HG02571 (cell line): Measurements from ENCODE around the gene ANKDD1B.

Experiments used
- ATAC-seq: cut with Tn5 transposase; IDR thresholded peaks from one replicate; pipeline ENCODE4 v1.9.1; 2021; ENCODE audit warnings: mild to moderate bottlenecking, moderate library complexity; ENCODE audit not compliant: unreplicated experiment

Gene ANKDD1B

GRCh38 chr5:75616371-75616881 is 5.2 kb downstream of the ANKDD1B start:
- ATAC-seq, result no peak

- no peak for ATAC-seq
Observed at GRCh38 chr5:75616971-75617621, 5.8 kb downstream of the ANKDD1B start.

DNA sequence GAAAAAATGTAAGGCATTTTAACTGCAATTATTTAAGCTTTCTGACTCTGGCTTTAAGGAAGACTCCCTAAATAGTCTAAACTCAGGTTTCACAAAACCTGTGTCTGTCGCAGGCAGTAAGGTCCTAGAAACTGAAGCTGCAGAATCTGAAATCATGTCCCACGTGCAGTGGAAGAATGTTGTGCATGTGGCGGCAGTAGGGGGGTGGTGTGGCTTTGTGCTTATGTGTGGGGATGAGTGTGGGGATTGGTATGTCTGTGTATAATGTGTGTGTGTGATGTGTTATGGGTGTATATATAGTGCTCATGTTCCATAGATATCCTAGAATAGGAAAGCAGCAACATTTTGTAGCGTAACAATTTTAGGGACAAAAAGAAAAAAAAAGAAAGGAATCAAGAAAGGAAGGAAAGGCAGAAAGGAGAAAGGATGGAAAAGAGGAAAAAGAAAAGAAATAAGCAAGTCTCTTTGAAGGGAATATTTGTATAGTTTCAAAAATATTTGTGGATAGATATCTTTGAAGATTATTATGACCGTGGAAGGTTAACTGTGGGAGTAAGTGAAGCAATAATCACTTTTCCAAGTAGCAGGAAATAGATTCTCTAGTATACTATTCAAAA is 6.6 kb downstream of the ANKDD1B start:
- no peak for ATAC-seq

DNA sequence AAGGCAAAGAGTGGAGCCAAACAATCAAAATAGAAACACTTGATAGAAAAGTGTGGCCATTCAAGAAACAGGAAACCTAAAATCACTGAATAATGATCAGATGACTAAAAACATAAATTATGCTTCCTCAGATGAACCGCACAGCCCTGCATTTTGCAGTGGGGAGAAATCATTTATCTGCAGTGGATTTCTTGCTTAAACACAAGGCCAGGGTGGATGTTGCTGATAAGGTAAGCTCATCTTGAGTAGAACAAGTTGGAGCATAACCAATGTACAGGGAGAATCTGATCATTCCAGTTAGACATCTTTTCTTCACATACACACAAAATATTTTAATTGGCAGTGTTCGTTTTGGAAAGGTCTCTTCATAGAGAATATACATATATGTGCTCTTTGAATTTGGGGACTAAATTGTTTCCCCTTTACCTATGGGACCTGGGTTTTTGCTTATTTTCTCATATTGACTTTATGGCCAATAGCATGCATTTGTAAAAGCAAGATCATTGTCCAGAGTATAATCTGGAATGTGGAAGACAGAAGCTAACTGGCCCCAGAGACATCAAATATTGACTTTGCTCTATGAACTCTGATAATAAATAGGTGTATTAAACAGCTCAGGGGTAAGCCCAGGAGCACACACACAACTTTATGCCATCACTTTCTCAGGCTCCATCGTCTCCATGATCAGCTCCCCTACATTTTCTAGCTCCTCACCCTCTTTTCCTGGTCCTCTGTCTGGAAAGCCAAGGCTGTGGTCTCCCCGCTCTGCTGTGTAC is 9.1 kb downstream of the ANKDD1B start:
- no peak for ATAC-seq

DNA sequence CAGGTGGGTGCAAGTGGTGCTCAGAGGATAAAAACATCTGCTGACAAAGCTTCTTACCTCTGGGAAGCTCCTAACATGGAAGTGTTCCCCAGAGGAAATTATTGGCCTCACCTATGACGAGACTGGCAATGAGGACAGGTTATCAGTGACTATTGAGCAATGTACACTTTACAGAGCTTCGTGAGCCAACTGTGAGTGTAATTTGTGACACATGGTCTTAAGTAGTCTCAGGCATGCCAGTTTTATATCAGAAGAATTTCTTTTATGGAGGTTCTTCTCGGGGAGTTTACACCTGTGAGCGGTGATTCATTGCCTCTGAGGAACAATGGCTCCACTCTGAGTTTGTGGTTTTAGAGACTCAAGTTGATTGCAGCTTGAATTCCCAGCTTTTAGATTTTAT is 11.3 kb downstream of the ANKDD1B start:
- ATAC-seq, result no peak

GRCh38 chr5:75623846-75624245 is 12.6 kb downstream of the ANKDD1B start:
- ATAC-seq, result no peak

- ATAC-seq, result no peak
Observed at GRCh38 chr5:75626959-75627358, 15.7 kb downstream of the ANKDD1B start.

GRCh38 chr5:75627801-75628200 is 16.5 kb downstream of the ANKDD1B start:
- ATAC-seq, result no peak

DNA sequence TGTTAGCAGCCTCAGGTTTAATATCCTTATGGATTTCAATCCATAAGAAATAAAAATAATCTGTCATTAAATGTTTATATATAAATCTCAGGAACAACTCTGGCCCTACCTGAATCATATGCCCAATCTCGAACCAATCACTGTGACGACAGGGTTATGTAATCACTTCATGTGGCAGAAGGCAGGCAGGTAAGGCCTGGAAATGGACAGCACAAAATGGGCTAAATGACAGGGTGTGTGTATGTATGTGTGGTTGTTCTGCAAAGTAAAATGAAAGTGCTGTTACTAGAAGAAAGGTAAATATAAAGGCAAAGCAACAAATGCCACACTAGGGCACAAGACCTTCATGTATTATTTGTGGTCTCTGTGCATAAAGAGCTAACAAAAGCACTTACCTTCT is 19.6 kb downstream of the ANKDD1B start:
- ATAC-seq, result no peak

DNA sequence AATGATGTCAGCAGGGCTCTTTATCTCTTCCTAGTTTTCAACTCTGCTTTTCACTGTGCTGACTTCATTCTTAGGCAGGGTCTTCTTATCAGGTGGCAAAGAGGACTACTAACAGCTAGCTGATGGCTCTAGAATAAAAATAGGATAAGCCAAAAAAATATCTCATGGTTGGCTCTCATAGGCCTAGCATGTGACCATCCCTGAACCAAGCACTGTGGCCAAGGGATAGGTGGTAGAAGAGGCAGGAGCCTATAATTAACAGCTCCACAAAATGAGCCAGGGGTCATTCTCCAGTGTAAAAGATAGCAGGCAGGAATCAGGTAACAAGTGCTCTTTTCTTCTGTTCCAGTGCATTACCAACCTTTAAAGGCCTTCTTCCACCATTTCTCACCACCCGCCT is 21.1 kb downstream of the ANKDD1B start:
- no peak for ATAC-seq

DNA sequence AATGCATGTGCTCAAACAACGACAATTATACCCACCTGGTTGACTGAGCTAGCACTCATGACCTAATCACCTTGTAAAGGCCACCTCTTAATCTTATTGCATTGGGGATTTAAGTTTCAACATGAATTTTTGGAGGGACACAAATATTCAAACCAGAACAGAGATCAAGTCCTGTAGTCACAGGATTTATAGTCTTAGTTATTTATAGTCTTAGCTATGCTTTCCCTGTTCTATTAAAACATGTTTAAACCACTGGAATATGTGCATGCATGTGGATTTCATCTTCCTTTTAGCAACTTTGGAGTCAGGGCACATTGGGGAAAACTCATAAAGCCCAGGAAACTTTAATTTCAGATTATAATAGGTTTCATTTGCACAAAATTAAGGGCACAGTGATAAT is 26.7 kb downstream of the ANKDD1B start:
- no peak for ATAC-seq

GRCh38 chr5:75639535-75640311 is 28.5 kb downstream of the ANKDD1B start:
- no peak for ATAC-seq

DNA sequence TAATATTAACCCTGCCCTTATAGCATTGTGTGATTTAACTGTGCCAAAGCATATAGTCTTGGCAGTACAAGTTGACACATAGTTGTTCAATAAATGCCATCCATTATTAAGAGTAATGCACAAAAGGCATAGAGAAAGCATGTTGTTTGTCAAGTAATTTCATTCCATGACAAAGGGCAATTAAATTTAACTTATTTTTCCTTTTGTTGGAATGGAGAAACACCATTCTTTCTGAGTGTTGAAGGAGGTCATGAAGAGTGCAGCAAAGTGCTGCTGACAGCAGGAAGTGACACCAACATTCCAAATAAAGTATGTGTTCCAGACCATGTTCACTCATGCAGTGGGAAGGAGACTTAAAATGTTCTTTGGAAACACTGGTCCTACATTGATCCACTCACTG is 29.1 kb downstream of the ANKDD1B start:
- no peak for ATAC-seq

- no peak for ATAC-seq
Observed at GRCh38 chr5:75640826-75641225, 29.6 kb downstream of the ANKDD1B start.

- ATAC-seq, result no peak
Observed at GRCh38 chr5:75648712-75649111, 37.5 kb downstream of the ANKDD1B start.

GRCh38 chr5:75651575-75652238 is 40.5 kb downstream of the ANKDD1B start:
- ATAC-seq, result no peak

- ATAC-seq, result no peak
Observed at GRCh38 chr5:75653521-75653920, 42.3 kb downstream of the ANKDD1B start.

GRCh38 chr5:75654693-75655295 is 43.5 kb downstream of the ANKDD1B start:
- ATAC-seq, result no peak

GRCh38 chr5:75656311-75657003 is 45.2 kb downstream of the ANKDD1B start:
- no peak for ATAC-seq
